Transverse colon (tissue), 4 donors: Measurements from ENCODE around the gene CMTM3.

Source experiments
- EP300 ChIP-seq: sonication (generic); formaldehyde crosslinking; IDR thresholded peaks from one replicate; pipeline ENCODE4 v1.6.1; 2017; ENCODE audit warnings: antibody characterized with exemption, low read depth
- POLR2A ChIP-seq: fragments of 450-650 bp; IDR thresholded peaks from one replicate; pipeline ENCODE4 v1.6.1; 2016; ENCODE audit warnings: antibody characterized with exemption, mild to moderate bottlenecking, moderate library complexity
- POLR2AphosphoS5 ChIP-seq, 3 donors: sonication (generic); formaldehyde crosslinking; IDR thresholded peaks; one replicate each; pipeline ENCODE4 v1.6.1; 2016; ENCODE audit warnings: antibody characterized with exemption in 3 of 3
- TF ChIP-seq, protein P1 (sequence below), 5 experiments: fragments of 200-600 bp in 3 of 5; fragments of 450-650 bp in 2 of 5; sonication (generic) in 3 of 5; IDR thresholded peaks; 1 replicate in 2 of 5; 2 replicates in 3 of 5; pipeline ENCODE4 v1.5.1; 2016 to 2017; ENCODE audit warnings: antibody characterized with exemption in 5 of 5, inconsistent platforms in 3 of 5, mild to moderate bottlenecking in 2 of 5, moderate library complexity in 1 of 5

GRCh38 chr16:66660422-66661209 lies 56.1 kb downstream of the CMTM3 start:
- TF ChIP-seq, protein P1, sequence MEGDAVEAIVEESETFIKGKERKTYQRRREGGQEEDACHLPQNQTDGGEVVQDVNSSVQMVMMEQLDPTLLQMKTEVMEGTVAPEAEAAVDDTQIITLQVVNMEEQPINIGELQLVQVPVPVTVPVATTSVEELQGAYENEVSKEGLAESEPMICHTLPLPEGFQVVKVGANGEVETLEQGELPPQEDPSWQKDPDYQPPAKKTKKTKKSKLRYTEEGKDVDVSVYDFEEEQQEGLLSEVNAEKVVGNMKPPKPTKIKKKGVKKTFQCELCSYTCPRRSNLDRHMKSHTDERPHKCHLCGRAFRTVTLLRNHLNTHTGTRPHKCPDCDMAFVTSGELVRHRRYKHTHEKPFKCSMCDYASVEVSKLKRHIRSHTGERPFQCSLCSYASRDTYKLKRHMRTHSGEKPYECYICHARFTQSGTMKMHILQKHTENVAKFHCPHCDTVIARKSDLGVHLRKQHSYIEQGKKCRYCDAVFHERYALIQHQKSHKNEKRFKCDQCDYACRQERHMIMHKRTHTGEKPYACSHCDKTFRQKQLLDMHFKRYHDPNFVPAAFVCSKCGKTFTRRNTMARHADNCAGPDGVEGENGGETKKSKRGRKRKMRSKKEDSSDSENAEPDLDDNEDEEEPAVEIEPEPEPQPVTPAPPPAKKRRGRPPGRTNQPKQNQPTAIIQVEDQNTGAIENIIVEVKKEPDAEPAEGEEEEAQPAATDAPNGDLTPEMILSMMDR (IDR thresholded peaks at IDR 0.05) = peak in 1 of 5 experiments; percentile 9
- TF ChIP-seq EP300 (no peak), POLR2A (no peak), POLR2AphosphoS5 (IDR thresholded peaks at IDR 0.05) (no peak)
